HG02610 (cell line): ENCODE results near the gene OSMR.
"Not testable (repeated sequence)": the region's sequence is repeated elsewhere in the genome, so short reads cannot be mapped to it uniquely, and the experiment has no call there.

Experiments
- ATAC-seq: cut with Tn5 transposase; IDR thresholded peaks from one replicate; pipeline ENCODE4 v1.9.1; 2021; ENCODE audit warnings: mild to moderate bottlenecking, moderate library complexity; ENCODE audit not compliant: unreplicated experiment

Gene OSMR

GRCh38 chr5:38830521-38831051 lies 15.2 kb upstream of the OSMR start:
- ATAC-seq = no peak

GRCh38 chr5:38831117-38831516 lies 14.7 kb upstream of the OSMR start:
- ATAC-seq = no peak

- no peak for ATAC-seq
Observed at GRCh38 chr5:38831909-38832308, 13.9 kb upstream of the OSMR start.

GRCh38 chr5:38832810-38833209 lies 13.0 kb upstream of the OSMR start:
- no peak for ATAC-seq

- no peak for ATAC-seq
Observed at GRCh38 chr5:38835887-38836286, 9.9 kb upstream of the OSMR start.

- no peak for ATAC-seq
Observed at GRCh38 chr5:38837416-38837815, 8.4 kb upstream of the OSMR start.

GRCh38 chr5:38837932-38838331 lies 7.9 kb upstream of the OSMR start:
- ATAC-seq = no peak

- no peak for ATAC-seq
Observed at GRCh38 chr5:38843665-38844064, 2.1 kb upstream of the OSMR start.

- no peak for ATAC-seq
Observed at GRCh38 chr5:38846379-38847011, 683 bp downstream of the OSMR start.

GRCh38 chr5:38847559-38848347 lies 1.9 kb downstream of the OSMR start:
- no peak for ATAC-seq

GRCh38 chr5:38848637-38849036 lies 2.8 kb downstream of the OSMR start:
- no peak for ATAC-seq

- not testable (repeated sequence) for ATAC-seq
Observed at GRCh38 chr5:38851640-38852039, 5.8 kb downstream of the OSMR start.

- ATAC-seq = no peak
Observed at GRCh38 chr5:38853753-38854470, 8.1 kb downstream of the OSMR start.

- ATAC-seq = no peak
Observed at GRCh38 chr5:38854907-38855306, 9.1 kb downstream of the OSMR start.

GRCh38 chr5:38856660-38857059 lies 10.8 kb downstream of the OSMR start:
- ATAC-seq = no peak

- ATAC-seq = no peak
Observed at GRCh38 chr5:38858839-38859238, 13.0 kb downstream of the OSMR start.

GRCh38 chr5:38861986-38862770 lies 16.4 kb downstream of the OSMR start:
- not testable (repeated sequence) for ATAC-seq

GRCh38 chr5:38866362-38867031 lies 20.7 kb downstream of the OSMR start:
- ATAC-seq = no peak

- ATAC-seq = no peak
Observed at GRCh38 chr5:38867032-38867398, 21.2 kb downstream of the OSMR start.

GRCh38 chr5:38867416-38867815 lies 21.6 kb downstream of the OSMR start:
- ATAC-seq = no peak
